ENCODE data around the gene CTPS1. TPM values are rescaled to one million over a fixed set of nuclear protein-coding genes. Genes with fewer than 3 reads are reported as not detected.

Gene CTPS1
- polyA plus RNA-seq, 1 donor from 2014 or later, result 76.1 TPM

DNA sequence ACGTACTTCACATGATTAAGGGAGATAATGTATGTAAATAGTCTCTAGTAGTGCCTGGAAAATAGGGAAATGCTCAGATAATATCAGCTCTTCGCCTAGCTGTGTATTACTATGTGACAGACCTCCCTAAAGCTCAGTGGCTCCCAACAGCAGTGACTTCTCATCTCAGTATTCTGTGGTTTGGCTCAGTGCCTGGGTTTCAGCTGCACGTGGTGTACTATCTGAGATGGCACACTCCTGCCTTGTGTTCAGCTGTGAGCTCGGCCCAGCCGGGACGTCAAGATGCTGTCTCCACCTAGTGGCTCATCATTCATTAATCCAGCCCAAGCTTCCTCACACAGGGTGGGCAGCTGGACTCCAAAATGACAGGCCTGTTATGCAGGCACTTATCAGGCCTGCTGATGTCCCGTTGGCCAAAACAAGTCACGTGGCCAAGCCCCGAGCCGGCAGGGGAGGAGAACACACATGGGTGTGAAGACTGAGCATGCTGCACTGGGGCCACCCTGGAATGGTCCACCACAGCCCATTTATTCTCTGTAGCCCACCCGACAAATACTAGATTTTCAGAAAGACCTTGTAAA, 24.2 kb downstream of the CTPS1 start:
- no peaks in the 10 kb centered on the region for H3K79me2 ChIP-seq (replicated peaks; ENCODE audit: insufficient read depth, low read length)
- H3K4me2 ChIP-seq (ENCODE audit: low read length), result no peak overlapping the region
- no peaks in the 10 kb centered on the region for H3K9me3 ChIP-seq (ENCODE audit: low read length)
- no peaks in the 10 kb centered on the region for H3K9me2 ChIP-seq (ENCODE audit: insufficient read depth, low read length)
- no peaks in the 10 kb centered on the region for H3F3A ChIP-seq (ENCODE audit: insufficient read depth, low read length, poor library complexity, severe bottlenecking)
- peaks cover 32% of the 10 kb centered on the region for H3K36me3 ChIP-seq (ENCODE audit: insufficient read depth, low read length)
- no peaks in the 10 kb centered on the region for H3K27me3 ChIP-seq (ENCODE audit: insufficient read depth, low read depth, low read length)
- H2AFZ ChIP-seq (ENCODE audit: low read depth, low read length), result no peak overlapping the region
- TF ChIP-seq EP300 (conservative IDR thresholded peaks at IDR 0.05; ENCODE audit: poor library complexity, severe bottlenecking) (no peak), SMC3 (conservative IDR thresholded peaks at IDR 0.05; ENCODE audit: poor library complexity) (no peak), TAF1 (IDR thresholded peaks at IDR 0.05; ENCODE audit: low read depth) (no peak), RAD21 (conservative IDR thresholded peaks at IDR 0.05) (no peak), POLR2AphosphoS5 (IDR thresholded peaks at IDR 0.05) (no peak), EZH2 (IDR thresholded peaks at IDR 0.05; ENCODE audit: borderline replicate concordance, insufficient read depth, low read length, poor library complexity, severe bottlenecking) (no peak), MXI1 (conservative IDR thresholded peaks at IDR 0.05; ENCODE audit: poor library complexity, severe bottlenecking) (no peak)
- TF ChIP-seq, protein P1, sequence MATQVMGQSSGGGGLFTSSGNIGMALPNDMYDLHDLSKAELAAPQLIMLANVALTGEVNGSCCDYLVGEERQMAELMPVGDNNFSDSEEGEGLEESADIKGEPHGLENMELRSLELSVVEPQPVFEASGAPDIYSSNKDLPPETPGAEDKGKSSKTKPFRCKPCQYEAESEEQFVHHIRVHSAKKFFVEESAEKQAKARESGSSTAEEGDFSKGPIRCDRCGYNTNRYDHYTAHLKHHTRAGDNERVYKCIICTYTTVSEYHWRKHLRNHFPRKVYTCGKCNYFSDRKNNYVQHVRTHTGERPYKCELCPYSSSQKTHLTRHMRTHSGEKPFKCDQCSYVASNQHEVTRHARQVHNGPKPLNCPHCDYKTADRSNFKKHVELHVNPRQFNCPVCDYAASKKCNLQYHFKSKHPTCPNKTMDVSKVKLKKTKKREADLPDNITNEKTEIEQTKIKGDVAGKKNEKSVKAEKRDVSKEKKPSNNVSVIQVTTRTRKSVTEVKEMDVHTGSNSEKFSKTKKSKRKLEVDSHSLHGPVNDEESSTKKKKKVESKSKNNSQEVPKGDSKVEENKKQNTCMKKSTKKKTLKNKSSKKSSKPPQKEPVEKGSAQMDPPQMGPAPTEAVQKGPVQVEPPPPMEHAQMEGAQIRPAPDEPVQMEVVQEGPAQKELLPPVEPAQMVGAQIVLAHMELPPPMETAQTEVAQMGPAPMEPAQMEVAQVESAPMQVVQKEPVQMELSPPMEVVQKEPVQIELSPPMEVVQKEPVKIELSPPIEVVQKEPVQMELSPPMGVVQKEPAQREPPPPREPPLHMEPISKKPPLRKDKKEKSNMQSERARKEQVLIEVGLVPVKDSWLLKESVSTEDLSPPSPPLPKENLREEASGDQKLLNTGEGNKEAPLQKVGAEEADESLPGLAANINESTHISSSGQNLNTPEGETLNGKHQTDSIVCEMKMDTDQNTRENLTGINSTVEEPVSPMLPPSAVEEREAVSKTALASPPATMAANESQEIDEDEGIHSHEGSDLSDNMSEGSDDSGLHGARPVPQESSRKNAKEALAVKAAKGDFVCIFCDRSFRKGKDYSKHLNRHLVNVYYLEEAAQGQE (IDR thresholded peaks at IDR 0.05; ENCODE audit: borderline replicate concordance), result no peak
- TF ChIP-seq, protein P2, sequence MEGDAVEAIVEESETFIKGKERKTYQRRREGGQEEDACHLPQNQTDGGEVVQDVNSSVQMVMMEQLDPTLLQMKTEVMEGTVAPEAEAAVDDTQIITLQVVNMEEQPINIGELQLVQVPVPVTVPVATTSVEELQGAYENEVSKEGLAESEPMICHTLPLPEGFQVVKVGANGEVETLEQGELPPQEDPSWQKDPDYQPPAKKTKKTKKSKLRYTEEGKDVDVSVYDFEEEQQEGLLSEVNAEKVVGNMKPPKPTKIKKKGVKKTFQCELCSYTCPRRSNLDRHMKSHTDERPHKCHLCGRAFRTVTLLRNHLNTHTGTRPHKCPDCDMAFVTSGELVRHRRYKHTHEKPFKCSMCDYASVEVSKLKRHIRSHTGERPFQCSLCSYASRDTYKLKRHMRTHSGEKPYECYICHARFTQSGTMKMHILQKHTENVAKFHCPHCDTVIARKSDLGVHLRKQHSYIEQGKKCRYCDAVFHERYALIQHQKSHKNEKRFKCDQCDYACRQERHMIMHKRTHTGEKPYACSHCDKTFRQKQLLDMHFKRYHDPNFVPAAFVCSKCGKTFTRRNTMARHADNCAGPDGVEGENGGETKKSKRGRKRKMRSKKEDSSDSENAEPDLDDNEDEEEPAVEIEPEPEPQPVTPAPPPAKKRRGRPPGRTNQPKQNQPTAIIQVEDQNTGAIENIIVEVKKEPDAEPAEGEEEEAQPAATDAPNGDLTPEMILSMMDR (IDR thresholded peaks at IDR 0.05; ENCODE audit: poor library complexity, severe bottlenecking), result no peak
- no peaks in the 10 kb centered on the region for H4K20me1 ChIP-seq (ENCODE audit: insufficient read depth)
- H3K27ac ChIP-seq (ENCODE audit: low read length), result no peak overlapping the region
- H3K4me3 ChIP-seq (ENCODE audit: low read length), result no peak overlapping the region
- H3K9ac ChIP-seq (ENCODE audit: low read length), result no peak overlapping the region

DNA sequence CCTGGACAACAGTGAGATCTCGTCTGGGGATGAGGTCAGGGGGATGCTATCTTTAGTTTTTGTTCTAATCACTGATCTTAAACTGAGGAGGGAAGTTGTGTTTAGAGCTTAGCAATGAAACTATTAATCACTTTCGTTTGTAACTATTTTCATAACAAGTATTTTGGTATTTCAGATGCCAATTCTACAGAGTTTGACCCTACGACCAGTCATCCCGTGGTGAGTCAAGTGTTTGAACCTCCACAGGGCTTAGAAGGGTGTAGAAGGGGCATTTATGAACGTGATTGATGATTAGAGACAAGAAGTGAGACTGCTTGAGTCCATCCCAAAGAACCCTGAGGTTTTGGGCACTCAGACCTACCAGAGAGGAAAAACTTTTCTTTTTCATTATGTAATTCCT, 26.4 kb downstream of the CTPS1 start:
- Histone ChIP-seq H3K9ac (ENCODE audit: low read length) (no peak overlapping the region), H4K20me1 (ENCODE audit: insufficient read depth) (no peaks in the 10 kb centered on the region), H3K79me2 (replicated peaks; ENCODE audit: insufficient read depth, low read length) (no peaks in the 10 kb centered on the region), H3F3A (ENCODE audit: insufficient read depth, low read length, poor library complexity, severe bottlenecking) (no peaks in the 10 kb centered on the region), H3K4me3 (ENCODE audit: low read length) (no peak overlapping the region), H3K4me2 (ENCODE audit: low read length) (no peak overlapping the region), H3K27me3 (ENCODE audit: insufficient read depth, low read depth, low read length) (no peaks in the 10 kb centered on the region), H3K9me3 (ENCODE audit: low read length) (no peaks in the 10 kb centered on the region), H2AFZ (ENCODE audit: low read depth, low read length) (no peak overlapping the region), H3K36me3 (ENCODE audit: insufficient read depth, low read length) (peaks cover 32% of the 10 kb centered on the region), H3K9me2 (ENCODE audit: insufficient read depth, low read length) (no peaks in the 10 kb centered on the region), H3K27ac (ENCODE audit: low read length) (no peak overlapping the region)
- TF ChIP-seq RAD21 (conservative IDR thresholded peaks at IDR 0.05) (no peak), EZH2 (IDR thresholded peaks at IDR 0.05; ENCODE audit: borderline replicate concordance, insufficient read depth, low read length, poor library complexity, severe bottlenecking) (no peak), TAF1 (IDR thresholded peaks at IDR 0.05; ENCODE audit: low read depth) (no peak), POLR2AphosphoS5 (IDR thresholded peaks at IDR 0.05) (no peak), SMC3 (conservative IDR thresholded peaks at IDR 0.05; ENCODE audit: poor library complexity) (no peak), MXI1 (conservative IDR thresholded peaks at IDR 0.05; ENCODE audit: poor library complexity, severe bottlenecking) (no peak), EP300 (conservative IDR thresholded peaks at IDR 0.05; ENCODE audit: poor library complexity, severe bottlenecking) (no peak)
- TF ChIP-seq, protein P2 (IDR thresholded peaks at IDR 0.05; ENCODE audit: poor library complexity, severe bottlenecking), result no peak
- TF ChIP-seq, protein P1 (IDR thresholded peaks at IDR 0.05; ENCODE audit: borderline replicate concordance), result no peak
